CD4-positive, alpha-beta T cell treated with Interleukin-2 at 100 ng/mL for 4 hours (primary cell): ENCODE results near the gene SERGEF.

ENCODE experiments used
- DNase-seq: peaks from one replicate; pipeline ENCODE4 v3.0.0-alpha.2; 2020; ENCODE audit warnings: low spot score

SERGEF gene

DNA sequence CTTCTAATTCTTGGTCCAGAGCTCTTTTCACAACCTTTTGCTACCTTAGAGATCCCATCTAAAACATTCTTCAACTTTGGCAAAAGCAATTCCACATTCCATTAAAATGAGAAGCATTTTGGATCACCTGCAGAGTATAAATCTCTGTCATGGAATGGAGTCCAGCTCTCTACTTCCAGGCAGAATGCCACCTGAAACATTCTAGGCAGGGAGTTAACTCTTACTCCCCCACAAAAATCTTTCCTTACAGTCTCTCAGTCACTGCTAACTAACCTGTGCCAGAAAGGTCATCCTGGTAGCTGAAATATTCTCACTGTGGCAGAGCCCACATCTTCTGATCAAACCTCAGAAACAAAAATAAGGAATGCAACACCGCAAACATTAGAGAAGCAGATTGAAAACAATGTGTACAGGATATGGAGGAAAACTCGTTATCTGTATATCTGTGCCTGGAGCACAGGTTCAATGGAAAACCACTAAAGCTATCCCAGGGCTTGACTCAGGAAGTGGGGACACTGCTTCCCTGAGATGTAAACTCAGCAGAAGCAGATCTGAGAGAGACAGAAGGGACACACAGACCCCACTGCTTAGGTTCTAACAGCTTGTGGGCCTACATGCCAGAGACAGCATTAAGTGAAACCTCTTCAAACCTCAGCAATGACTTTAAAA, 199.3 kb downstream of the SERGEF start:
- no peak for DNase-seq

DNA sequence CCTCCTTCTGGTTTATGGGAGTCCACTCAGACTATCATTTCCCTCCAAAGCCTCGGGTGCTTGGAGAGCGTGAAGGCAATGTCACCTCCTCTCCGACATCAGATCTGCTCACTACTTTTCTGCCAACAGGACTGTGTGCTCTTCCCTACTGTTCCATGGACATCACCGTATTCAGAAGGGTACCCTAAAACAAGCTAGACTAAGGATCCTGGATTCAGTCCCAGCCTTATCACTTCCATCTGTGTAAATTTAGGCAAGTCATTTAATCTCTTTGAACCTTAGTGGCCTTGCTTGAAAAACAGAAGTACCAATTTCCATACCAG, 200.0 kb downstream of the SERGEF start:
- DNase-seq = no peak

DNA sequence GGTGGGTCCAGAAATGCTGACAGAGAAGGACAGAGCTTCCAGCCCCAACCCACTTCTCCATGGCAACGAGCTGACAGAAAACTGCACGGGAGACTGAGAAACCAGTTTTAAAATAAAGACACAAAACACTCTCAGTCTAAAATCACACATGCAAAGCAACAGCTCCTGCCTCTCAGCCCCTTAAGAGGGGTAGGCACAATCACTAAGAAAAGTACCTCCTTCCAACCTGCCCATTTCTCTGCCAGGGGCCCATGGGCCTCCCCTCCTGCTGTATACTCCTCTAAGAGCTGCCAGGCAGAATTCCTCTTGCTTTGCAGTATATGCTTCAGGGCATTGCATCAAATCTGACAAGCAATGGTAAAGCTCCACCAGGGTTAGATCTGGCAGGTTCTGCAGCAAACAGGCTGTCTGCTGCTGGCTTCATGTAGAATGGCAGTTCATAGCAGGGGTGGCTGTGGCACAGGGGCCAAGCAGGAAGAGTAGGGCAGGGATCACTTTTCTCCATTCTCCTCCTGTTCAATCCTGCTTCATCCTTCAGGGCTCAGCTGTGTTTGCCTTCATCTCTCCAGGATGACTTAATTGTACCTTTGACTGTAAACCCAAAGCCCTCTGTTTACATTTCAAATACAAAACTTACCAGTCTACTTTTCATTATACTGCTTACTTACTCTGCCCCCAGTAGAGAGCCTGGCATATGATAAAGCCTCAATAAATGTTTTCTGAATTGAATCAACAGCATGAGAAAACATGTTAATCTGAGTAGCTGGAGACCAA, 200.6 kb downstream of the SERGEF start:
- no peak for DNase-seq

DNA sequence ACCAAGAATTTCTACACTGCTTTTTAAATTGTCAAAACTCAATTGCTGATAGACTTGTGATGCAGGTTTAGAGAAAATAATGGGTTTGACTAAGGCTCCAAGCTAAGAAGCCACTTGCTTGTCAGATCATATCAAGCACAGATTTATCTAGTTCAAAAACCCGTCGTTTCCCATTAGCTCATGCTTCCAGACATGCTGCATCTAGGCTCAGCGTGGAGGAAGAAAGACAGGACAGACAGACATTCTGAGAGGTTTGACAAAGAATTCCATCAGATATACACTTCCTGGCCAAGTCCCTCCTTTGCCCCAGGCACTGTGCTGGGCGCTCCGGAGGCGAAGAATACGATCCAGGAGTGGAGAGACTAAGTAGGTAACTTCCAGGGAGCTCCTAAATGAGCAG, 201.5 kb downstream of the SERGEF start:
- no peak for DNase-seq

DNA sequence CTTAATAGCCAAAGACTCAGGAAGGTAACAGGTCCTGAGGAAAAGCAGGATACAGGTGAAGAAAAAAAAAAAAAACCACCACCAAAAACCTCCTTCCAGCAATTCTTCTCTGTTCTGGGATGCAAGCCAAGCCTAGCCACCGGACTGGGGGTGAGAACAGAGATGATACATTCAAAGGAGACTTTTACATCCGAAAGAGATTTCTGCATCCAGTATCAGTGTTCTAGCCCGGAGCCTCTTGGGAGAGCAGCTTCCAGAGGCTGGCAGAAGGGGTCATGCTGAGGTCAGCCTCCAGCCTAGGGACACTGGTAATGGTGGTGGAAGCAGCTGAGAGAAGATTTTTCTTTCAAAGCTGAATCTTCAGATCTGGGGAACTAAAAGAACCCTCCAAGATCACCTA, 202.1 kb downstream of the SERGEF start:
- DNase-seq = no peak

DNA sequence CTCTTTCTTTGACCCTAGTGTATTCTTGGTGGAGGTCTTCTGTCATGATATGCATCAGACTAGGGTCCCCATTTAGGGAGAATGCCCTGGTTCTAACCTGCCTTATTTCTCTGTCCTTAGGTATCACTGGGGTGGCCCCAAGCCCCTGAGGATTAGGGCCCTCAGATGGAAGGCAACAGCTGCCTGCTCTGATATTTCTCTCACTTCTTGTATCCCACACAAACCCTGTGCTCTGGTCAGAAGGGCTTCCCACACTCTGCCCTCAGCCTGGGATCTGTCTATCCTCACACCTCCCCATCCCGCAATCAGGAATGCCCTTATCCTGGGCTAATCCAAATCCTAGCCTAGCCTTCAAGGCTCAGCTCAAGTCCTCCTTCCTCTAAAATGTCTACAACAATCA, 202.8 kb downstream of the SERGEF start:
- DNase-seq = no peak

DNA sequence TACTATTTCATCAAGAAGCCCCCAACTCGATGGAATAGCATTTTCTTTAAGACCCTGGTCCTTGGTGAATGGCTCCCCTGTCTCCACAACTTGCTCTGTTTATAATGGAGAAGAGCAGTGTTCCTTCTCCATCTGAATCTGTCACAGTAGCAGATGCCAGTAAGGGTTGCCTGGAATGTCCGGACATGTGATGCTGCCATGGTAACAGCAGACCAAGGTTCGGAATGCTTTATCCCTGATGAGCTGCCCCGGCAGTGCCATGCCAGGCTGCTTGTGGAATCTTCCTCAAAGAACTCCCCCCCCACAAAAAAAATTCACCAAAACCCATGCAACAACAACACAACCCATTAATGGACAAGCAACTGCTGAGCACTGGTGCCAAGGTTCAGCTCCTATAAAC, 205.8 kb downstream of the SERGEF start:
- no peak for DNase-seq

DNA sequence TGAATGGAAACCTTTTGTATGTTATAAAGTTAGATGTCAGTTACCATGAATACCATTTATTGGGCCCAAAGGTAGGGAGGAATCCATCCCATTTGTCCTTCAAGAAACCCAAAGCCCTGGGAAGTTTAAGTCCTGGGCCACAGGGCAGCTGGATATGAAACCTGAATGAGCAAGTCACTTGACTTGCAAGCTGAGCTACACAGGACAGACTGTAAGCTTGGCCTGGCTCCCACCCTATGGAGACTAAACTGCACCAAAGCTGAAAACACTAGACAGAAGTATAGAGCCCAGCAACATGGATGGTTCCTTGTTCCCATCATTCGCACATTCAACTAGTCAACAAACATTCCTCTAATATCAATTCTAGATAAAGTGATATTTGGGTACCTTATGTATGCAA, 207.0 kb downstream of the SERGEF start:
- no peak for DNase-seq

DNA sequence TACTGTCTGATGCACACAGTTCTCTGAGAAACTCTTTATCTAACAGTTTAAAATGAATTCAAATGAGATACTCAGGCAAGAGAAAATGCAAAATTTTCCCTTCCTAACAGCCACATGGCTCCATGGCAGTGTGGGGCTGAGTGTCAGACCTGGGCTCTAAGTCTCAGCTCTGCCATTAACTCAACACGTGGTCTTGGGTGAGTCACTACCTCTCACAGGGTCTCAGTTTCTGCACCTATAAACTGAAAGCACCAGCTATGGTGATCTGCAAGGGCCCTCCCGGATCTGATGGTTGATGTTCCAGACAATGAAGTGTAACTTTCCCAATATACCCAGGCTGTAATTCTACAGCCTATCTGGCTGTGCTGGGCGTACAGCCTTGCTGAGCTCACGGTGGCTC, 207.8 kb downstream of the SERGEF start:
- no peak for DNase-seq

DNA sequence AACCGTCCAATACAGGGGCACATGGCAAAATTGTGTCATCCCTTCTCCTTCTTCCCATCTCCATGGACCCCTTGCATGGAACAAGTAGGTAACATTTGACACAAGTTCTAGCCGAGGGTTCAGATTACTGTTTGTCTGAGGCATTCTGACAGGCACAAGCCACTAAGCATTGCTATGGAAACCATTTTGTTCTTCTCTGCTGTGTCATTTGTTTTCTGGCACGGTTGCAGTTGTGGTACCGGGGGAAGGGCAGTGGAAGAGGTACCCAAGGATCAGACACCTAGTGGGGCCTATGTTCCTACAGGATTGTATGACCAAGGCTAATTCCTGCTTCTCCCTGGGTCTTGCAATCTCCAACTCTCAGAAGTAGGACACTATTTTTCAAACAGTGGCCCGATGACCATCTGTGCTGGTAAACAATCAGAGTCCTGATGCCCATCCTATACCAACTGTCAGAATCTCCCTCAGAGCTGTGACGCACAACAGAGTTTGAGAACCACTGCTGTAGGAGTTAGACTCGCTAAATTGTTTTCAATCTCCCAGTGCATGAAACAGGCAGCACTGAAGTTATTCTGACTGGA, 209.0 kb downstream of the SERGEF start:
- DNase-seq = no peak

DNA sequence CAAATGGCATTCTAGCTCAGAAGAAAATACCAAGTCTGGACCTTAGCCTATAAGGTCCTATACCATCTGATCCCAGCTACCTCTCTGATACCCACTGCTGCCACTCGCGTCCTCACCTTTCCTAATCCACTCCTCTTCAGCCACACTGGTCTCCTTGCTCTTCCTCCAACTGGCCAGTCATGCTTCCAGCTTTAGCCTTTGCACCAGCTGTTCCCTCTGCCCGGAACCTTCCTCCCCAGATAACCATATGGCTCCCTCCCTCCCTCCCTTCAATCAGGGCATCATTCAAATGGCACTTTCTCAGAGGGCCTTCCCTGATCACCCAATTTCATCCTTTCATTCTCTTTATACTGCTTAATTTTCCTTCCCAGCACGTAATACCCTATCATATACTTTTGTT, 210.4 kb downstream of the SERGEF start:
- no peak for DNase-seq

DNA sequence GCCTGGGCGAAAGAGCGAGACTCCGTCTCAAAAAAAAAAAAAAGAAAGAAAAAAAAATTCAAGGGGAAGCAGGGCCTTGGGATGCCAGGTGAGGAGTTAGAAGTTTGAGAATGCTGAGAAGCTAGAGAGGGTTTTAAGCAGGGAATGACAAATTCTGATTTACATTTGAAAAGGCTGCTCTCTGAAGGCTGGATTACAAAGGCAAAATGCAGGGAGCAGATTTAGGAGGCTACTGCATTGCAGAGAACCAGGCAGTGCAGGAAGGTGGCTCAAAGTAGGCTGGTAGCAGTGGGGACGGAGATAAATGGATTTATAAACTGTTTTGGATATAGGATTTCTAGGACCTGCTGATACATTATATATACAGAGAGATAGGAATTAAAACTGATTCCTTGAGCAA, 211.7 kb downstream of the SERGEF start:
- DNase-seq = no peak

DNA sequence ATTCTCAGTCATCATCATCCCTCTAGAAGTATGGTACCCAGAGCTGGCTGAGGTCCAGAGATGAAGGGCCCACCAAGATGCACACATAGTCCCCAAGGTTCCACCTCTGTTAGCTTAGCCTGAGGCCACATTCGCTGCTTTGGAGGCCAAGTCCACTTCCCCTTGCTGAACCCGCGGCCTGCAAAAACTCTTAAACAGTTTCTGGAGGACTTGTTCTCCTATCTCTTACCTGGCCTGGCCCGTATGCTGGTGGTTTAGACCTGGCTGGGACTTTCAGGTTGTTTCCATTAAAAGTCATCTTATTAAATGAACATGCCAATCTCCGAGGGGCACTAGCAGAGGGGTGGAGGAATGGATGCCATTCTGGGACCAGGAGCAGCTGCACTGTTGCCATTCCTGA, 213.7 kb downstream of the SERGEF start:
- DNase-seq = no peak

DNA sequence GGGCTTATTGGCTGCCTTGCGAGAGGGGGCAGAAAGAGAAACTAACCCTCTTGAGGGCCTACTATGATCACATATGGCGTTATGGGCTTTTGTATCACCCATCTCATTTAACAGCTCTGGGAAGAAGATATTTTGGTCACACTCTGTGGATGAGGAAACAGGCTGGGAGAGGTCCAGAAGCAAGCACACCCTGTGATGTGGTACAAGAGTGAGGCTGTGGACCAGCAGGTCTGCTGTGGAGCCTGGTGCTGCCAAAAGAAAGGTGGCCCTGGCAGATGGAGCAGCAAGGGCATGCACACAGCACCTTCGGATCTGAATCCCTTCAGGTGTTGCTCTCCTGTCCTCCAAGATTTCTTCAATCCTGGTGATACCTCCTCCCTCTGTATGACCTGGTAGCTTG, 214.1 kb downstream of the SERGEF start:
- DNase-seq = no peak

DNA sequence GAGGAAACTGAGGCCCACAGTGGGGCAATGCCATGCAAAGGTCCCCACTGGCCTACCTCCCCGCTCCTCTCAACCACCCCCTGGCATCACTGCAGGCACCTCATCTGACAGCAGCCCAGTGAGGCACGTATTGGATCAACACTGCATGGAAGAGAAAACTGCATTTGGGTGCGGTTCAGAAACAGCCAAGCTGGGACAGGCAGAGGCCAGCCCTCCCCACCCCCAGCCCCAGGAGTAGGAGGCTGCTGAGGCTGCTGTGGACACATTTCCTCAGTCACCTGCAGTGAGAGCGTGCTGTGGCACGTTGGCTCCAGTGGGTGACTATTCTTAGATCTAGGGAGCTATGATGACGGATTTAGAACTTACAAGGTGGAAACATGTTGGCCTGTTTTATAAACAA, 214.6 kb downstream of the SERGEF start:
- no peak for DNase-seq

DNA sequence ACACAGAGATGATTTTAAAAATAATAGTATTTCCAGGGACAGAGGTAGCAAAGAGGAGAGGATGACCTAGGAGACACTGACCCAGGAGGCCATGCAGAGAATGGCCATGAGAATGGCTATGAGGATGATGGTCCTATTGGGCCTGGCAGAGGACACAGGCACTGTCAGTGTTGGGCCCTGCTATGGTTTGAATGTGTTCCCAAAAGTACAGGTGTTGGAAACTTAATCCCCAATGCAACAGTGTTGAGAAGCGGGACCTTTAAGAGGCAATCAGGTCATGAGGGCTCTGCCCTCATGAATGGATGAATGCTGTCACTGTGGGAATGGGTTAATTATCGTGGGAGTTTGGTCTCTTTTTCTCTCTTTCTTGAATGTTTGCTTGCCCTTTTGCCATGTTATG, 216.7 kb downstream of the SERGEF start:
- DNase-seq = no peak

DNA sequence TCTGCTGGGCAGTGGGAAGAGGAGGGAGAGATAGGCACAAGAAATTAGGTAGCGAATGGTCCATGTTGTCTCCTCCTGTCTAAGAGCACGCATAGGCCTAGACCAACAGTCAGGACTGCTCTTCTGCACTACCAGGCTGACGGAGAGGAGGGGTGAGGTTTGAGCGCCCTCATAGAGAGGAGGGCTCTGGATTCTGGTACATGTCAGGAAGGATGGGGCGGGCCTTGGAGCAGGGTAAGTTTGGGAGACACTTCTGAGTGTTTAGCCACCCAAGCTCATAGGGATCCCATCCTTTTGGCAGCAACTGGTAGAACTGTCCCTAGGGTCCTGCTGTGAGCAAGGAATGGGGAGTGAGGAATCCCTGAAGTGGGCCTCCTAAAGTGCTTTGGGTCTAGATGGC, 217.9 kb downstream of the SERGEF start:
- no peak for DNase-seq

DNA sequence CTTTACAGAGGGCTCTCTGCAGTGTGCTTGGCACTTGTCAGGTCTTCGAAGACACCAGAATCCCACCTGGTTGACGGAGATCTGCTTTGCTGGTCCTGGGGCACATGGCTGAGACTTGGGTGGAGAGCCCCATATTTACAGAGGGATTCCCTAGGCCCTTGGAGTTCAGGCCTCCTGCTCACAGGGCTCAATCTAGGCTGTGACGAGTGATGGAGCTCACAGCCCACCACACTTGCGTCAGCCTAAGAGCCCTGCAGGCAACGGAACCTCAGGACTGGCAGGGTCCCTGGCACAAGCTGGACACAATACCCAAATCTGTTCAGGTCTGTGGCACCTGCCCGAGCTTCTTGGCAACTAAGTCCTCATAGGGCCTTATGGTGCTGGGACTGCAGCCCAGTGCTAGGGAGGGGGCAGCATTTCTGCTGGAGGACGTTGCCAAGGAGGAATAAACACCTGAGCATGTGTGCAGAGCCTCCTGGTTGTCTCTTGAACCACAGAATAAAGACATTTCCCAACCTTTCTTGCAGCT, 219.1 kb downstream of the SERGEF start:
- no peak for DNase-seq

DNA sequence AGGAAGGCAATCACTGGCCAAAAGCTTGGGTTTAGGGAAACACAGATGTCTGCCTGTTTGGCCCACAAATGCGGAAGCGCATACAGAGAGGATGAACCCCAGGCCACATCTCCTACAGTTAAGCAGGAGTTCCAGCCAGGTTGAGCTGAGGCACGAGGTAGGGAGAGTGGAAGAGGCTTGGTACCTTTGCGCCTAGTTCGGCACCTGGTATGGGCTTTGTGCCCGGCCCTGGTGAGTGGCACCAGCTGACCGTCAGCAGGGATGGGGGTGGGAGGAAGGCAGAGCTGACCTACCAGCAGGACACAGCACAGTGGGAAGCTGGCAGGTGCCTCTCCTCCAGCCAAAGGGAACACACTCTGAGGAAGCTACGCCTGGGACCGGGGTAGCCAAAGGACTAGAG, 220.7 kb downstream of the SERGEF start:
- DNase-seq = no peak

DNA sequence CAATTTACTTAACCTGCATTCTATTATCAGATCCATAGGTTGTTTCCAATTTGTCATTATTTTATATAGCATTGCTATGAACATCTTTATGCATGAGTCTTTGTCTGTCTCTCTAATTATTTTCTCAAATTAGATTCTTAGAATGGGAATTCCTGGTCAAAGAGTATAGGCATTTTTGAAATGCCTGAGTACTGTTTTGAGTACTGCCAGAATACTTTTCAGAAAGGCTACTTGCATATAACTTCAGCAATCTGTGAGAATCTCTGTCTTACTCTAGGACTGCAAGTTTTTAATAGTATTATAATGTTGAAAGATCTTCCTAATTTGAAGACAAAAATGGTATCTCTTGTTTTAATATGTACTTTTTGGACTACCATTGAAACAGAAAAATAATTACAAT, 221.7 kb downstream of the SERGEF start:
- DNase-seq = no peak

DNA sequence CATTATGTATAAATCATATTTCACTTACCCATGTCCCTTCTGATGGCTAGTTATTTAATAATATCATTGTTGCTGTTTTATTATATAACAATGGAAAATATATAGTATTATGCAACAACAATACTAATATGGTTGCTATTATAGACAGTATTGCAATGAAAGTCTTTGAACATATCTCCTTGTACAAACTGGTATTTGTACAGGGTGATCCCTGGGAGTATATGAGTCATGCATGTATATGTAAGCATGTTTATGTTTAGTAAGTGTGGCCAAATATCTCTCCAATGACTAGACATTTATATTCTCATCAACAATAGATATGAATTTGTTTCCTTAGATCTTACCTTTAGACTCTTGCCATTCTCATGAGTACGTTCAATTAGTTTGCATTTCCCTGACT, 222.4 kb downstream of the SERGEF start:
- DNase-seq = no peak

DNA sequence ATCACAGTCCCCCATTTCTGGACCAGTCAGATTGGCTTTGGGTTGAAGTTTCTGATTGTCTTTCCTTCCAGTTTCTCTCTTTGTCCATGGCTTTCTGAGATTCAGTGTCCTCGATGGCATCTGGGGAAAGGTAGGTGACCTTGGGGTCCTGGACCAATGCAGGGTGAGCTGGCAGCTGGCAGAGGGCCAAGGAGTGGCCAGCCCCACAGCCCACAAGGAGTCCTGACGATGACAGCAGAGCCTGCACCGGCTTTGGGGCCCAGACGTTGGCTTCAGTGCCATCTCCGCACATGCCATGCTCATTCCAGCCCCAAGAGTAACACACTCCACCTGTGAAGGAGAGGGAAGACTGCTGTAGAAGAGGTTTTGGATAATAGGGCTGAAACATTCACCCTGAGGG, 224.8 kb downstream of the SERGEF start:
- DNase-seq = no peak

DNA sequence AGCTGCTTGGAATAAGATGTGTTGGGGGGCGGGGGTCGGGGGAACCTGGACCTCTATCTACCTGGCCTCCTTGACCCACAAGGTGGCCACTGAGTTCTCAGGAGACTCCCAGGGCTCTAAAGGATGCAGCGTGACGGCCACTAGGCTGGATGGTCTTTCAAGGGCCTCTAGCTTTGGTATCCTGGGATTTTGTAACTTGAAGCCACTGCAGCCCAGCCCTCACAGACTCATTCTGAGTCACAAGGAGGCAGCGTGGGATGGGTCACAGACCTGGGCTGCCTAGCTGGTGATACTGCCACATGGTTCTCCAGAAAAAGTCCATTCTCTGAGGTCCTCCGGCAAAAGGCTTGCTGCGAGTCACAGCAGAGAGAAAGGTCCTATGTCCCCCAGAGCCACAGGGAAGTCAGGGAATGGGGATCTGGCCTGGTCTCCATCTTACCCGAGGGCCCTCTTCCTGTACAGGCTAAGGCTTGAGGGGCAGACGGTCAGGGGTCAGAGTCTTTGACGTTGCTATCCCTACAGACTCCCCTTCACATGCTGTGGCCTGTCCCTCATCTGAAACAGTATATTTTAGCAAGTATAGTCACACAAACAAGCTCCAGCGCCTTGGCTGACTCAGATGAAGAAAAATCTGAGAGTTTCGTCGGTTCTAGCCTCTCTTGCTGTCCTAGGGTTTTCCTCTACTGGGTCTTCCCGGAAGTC, 225.9 kb downstream of the SERGEF start:
- DNase-seq = no peak
